H4 (cell line): ENCODE measurements around the gene TMPRSS11D. TPM values are rescaled to one million over a fixed set of nuclear protein-coding genes. Genes with fewer than 3 reads are reported as not detected.

ENCODE experiments used
- DNase-seq: peaks from one replicate; pipeline ENCODE4 v3.0.0-alpha.2; 2015; ENCODE audit warnings: low spot score
- total RNA-seq: library from RNA; depleted of rRNA; stranded (reverse); fragments of >200 nt; shearing (Covaris generic); gene quantifications from 2 replicates; pipeline ENCODE4 v1.2.3, GENCODE V29; 2014; rRNA removed

The TMPRSS11D gene, protein sequence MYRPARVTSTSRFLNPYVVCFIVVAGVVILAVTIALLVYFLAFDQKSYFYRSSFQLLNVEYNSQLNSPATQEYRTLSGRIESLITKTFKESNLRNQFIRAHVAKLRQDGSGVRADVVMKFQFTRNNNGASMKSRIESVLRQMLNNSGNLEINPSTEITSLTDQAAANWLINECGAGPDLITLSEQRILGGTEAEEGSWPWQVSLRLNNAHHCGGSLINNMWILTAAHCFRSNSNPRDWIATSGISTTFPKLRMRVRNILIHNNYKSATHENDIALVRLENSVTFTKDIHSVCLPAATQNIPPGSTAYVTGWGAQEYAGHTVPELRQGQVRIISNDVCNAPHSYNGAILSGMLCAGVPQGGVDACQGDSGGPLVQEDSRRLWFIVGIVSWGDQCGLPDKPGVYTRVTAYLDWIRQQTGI
- 0.04 TPM in 1 of 2 replicates, not detected in the other for total RNA-seq

DNA sequence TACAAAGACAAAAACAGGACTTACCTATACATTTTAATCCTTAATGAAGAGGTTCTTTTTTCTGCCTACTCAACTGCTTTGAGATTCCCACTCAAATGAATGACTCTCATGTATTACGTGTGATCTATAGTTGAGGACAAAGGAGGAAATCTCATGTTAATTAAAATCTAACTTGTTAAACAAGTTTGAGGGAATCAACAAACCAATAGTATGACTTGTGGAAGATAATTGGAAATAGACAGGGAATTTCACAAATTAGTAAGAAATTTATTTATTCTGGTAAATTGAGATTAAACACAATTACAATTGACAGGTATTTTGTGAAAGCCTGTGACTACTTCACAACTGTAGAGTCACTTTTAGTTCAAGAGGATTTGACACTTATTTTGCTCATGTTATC, at the start of gene TMPRSS11D:
TSS of gene TMPRSS11D (minus strand) at position 101 of the 400 bp plus-strand sequence. CDS start at position 32, 69 bp downstream.
- DNase-seq = no peak

DNA sequence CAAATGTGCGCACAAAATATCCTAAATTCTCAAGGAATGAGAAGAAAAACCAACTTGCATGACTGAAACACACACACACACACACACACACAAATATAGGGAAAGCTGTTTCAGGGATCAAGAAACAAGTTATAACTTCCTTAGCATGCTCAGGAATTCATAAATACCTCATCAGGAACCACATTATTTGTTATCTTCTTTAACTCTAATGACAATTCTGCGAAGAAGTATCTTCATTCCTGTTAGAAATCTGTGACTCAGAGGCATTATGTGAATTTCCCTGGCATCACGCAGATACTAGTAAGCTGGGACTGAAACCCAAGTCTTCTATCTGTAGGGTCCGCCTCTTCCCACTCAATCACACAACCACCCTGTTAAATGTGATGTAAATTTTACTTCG, 49.2 kb upstream of the TMPRSS11D start:
- no peak for DNase-seq

DNA sequence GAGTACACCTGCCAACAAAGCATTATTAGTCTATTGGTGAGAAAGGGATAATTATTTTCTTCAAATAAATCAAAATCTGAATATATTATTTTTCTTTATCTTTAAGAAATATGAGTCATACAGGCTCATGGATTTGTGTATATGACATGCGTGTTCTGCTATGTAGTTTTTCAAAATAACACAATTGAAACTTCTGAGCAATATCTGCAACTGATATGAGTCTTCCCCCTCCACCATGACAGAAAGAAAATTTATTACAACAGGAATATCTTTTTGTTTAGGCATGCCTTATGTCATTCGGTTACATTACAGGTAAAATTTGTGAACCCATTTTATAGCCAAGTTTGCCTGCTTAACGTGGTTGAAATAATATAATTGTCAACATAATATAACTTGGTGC, 47.5 kb upstream of the TMPRSS11D start:
- DNase-seq = no peak

DNA sequence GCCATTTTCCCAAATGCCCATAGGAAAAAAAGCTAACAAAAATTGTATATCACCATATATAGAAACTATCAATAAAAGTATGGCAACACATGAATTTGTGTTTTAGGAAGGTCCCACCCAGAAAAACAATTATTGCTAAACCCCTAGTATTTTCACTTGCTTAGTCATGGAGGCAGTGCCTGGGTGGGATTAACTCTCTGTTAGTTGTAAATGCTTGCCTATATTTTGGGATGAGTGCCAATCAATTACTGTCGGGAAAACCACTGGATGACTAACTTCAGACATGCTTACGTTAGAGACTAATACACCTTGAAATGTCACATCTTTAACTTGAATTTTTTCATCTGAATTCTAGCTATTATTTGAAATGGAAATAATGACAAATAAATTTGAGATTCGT, 45.6 kb upstream of the TMPRSS11D start:
- peak; percentile 75 for DNase-seq

DNA sequence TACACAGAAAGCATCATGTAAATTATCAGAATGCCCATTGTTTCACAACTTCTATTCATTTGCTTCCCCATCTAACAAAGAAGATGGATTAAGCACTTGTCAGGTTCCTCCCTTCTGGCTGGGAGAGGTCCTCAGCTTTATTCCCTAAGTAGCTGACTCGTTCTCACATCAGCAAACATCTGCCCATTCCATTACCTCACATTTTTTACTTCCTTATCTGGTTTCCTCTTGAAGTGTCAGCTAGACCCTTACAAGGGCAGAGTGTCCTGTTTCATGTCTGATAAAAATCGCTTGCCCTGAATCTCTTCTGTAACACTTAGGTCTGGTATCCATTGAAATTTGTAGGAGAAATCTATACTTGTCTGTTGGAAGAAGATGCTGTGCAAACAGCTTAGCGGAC, 44.7 kb upstream of the TMPRSS11D start:
- no peak for DNase-seq

DNA sequence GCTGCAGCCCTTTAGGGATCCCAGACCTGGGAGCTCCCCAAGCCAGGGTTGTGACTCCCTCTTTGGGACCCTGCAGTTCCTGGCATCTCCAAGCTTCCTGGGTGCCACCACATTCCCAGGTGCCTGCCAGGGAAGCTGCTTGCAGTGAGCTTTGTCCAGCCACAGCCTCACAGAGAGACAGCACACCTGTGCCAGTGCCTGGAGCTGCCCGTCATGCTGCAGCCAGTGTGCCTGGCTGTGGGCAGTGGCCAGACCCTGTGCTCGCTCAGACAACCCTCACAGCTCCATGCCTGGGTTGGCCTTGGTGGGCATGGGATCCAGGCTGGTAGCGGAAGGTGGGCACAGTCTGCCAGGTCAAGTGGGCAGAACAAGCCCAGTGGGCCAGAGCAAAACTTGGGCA, 43.4 kb upstream of the TMPRSS11D start:
- DNase-seq = no peak

DNA sequence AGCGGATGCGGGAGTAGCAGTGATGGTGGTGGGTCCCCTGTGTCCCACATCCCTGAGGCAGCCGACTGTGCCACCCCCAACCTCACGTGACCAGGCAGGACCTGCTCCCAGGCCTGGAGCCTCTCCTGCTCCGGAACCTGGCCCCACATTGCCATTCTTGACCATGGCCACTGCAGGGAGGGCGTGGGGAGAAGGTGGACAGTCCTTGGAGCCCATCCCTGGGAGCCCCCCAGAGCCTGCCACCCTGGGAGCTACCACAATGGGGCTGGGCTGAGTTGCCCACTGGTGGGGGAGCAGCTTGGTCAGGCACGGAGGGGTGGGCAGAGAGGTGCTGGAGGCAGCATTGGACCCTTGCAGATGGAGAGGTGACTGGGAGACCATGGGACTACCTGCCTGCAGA, 42.7 kb upstream of the TMPRSS11D start:
- no peak for DNase-seq

DNA sequence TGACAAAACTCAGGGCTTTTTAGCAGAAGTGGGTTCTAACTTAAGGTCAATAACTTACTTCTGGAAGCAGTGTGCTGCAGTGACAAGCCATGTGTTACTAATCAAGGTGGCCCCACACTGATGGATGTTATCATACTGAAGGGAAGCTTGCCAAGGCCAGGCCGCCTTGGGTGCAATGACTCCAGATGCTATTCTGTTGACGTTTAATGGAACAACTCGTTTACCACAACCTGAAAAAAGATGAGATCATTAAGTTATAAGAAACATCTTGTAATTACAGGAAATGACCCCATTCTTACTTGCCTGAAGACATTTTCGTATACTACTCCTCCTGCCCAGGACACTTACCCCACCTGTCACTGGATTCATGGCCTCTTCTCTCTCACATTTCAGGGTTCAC, 38.9 kb upstream of the TMPRSS11D start:
- DNase-seq = peak; percentile 40

DNA sequence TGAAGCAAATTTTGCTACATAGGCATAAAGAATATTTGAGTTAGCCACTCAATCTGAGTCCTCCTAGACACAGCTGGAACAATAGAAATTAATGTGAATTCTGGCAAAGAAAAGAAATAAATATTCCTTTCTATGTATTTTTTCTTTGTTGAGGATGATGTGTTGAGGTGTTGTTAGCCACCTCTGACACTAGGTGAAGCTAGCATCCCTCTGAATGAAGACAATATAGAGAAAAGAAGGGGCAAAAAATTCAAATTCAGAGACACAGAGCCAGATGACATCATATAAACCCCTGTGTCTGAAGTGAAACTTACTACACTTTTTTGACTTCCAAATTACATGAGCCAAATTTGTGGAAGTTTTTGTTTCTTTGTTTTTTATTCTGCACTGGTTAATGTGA, 34.6 kb upstream of the TMPRSS11D start:
- DNase-seq = no peak

DNA sequence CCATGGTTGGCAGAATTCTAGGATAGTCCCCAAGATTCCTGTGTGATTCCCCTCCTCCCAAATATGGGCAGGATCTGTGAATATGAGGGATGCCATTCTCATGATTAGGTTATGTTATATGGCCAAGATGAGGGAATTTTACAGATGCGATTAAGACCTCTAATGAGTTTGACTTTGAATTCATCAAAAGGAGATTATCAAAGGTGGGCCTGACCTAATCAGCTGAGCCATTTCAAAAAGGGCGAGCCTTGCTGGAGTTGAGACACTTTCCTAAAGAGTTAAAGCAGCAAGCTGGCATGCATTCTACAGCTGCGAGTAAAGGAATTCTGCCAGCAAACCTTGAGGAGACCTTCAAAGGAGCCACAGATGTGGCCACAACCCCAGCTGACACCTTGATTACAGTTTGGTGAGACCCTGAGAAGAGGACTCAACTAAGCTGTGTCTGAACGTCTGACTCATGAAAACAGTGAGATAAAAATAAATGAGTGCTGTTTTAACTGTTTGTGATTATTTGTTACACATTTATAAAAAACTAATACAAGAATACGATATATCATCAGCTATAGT, 31.7 kb upstream of the TMPRSS11D start:
- DNase-seq = no peak

DNA sequence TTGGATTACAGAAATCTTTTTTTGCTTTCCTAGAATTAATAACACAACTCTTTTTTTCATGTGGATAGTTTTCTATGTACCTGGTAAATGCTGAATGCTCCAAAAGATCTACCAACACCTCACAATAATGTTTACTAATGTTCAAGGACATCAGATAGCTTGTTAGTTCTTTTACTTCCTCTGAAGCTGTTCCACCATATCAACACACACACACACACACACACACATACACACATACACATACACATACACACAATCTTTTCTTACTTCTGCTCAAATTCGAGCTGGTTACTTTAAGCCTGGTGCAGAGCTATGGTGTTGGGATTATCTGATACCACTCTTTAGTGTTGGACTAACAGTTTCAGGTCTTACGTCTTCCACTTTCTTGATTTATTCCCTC, 28.3 kb upstream of the TMPRSS11D start:
- DNase-seq = no peak

DNA sequence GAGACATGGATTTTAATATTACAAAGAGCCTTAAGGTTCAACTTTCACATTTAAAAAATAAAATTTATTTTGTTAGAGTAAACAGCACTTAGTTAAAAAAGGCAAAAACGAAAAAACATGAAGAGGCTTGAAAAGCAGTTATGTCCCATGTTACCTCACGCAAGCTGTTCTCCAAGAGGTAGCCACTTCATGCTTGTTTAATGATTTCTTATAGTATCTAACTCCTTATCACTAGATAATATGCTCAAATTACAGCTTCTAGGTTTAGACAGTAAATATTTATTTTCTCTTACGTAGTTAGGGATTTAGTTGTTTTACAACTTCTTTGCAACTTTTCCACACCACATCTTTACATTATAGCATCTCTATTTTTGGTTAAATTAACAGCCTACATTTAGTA, 27.8 kb upstream of the TMPRSS11D start:
- DNase-seq = no peak

DNA sequence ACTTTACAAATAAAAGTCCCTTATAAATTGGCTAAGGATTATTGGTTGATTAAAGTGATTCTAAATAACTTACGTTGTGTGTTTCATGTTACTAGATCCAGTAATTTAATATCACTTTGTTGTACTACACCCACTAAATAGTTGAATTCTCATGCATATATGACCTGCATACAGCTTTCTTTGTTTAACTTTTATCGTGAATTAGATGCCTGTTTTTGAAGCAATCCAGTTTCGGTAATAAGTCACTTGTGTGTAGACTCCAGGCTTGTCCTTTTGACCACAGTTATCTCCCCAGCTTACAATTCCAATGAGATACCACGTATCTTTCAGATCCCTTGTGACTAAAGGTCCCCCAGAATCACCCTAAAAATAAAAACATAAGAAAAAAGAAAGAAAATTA, 27.3 kb upstream of the TMPRSS11D start:
- no peak for DNase-seq

DNA sequence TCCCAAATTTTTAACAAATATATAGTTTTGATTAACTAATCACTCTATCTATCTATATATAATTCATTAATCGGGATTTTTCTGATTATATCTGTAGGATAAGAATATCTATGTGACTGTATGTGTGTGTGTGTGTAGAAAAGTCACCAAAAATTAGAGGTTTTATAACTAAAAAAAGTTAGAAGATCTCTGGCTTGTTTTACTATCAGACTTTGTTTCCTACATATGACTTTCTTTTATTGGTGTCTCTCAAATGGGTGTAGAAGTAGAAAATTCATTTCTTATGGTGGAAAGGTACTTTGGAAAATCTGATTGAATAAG, 26.7 kb upstream of the TMPRSS11D start:
- DNase-seq = no peak

DNA sequence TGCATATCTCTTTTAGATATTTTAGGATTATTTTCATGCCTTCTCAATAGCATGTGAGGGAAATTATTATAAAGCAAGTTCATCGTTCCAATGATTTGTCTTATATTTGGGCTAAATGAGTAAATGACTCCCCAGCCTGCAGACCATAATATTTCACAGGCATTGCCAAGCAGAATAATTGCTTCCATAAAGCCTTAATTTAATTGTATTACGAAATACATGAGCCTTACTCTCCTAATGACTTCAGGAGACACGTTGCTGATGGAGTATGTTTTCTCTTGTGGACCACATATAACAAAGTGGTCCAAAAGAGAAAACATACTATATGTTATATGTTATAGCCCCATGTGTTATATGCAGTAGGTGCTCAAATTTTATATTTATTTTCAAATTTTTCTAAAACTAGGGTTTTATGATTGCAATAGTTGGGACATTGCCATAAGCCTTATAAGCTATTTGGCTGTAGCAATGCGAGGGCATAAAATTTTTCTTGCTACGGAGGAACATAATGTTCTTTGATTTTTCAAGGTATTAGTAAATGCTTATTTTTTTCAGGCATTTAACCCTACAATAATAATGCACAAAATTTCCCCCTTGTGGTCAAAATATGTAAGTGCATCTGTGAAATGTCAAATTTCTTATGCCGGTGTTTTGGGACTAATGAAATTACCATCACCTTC, 26.2 kb upstream of the TMPRSS11D start:
- no peak for DNase-seq

DNA sequence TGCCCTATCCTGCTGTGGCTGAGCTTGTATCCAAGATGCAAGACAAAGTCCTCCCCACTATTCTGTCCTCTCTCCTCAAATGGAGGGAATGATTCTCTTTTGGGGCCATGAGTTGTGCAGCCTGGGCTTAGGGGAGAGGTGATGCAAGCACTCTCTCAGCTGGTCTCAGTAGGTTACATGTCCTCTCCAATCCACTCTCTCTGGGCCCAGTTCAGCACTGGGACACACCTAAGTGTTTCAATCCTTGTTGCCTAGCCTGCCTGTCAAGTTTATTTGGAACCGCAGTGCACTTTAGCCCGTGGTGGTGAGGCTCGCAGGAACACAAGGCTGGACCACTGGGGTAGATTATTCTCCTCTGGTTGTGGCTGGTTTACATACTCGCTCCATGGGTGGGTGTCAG, 23.8 kb upstream of the TMPRSS11D start:
- no peak for DNase-seq

DNA sequence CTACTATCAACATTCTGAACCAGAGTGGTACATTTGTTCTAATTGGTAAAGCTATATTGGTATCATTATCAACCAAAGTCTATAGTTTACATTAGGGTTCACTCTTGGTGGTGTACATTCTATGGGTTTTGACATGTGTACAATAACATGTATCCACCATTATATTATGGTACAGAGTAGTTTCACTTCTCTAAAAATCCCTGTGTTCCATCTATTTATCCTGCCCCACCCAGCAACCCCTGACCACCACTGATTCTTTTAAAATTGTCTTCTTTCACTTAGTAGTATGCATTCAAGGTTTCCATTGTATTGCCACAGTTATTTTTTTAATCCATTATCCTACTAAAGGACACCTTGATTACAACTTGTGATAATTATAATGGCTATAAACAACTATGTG, 15.3 kb upstream of the TMPRSS11D start:
- no peak for DNase-seq

DNA sequence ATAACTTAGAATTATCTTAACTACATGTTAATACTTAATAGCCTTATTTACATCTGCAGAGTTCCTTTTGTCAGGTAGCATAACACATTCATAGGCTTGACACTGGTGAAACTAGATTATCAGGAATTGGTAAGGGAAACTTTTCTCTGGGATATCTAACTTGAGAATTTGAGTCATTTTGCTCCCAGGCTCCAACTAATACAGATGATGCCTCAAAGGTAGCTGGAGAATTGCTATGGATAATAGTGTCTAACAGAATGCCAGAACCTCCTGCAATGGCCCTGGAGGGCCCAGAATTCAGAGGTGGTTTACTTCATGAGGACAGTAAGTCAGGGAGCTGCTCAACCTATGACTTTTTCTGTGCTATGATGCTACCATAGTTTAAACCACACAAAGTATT, 13.9 kb upstream of the TMPRSS11D start:
- no peak for DNase-seq

DNA sequence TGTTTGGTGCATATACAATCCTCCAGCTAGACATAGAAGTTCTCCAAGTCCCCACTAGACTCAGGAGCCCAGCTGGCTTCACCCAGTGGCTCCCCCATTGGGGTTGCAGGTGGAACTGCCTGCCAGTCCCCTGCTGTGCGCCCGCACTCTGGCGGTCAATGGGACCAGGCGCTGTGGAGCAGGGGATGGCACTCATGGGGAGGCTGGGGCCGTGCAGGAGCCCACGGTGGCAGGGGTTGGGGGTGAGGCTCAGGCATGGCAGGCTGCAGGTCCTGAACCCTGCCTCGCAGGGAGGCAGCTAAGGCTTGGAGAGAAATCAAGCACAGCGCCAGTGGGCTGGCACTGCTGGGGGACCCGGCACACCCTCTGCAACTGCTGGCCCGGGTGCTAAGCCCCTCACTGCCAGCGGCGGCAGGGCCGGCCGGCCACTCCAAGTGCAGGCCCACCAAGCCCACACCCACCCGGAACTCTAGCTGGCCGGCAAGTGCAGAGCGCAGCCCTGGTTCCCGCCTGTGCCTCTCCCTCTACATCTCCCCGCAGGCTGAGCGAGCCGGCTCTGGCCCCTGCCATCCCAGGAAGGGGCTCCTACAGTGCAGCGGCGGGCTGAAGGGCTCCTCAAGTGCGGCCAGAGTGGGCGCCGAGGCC, 12.7 kb upstream of the TMPRSS11D start:
- no peak for DNase-seq

DNA sequence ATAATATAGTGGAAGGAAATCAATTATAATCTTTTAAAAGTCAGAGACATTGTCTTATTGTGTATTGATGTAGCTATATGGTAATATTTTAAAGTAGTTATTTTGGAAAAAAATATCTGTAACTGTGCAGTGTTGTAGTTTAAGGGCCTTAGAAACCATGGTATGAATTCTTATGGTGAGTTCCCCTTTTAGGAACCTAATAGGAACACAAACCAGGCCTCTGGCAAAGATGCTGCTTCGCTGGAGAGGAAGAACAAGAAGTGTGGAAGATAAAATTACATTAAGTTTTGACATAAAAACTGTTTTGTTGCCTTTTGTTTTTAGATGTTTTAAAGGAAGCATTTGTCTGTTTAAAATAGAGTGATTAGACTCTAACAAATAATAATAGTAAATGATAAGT, 10.9 kb upstream of the TMPRSS11D start:
- no peak for DNase-seq

DNA sequence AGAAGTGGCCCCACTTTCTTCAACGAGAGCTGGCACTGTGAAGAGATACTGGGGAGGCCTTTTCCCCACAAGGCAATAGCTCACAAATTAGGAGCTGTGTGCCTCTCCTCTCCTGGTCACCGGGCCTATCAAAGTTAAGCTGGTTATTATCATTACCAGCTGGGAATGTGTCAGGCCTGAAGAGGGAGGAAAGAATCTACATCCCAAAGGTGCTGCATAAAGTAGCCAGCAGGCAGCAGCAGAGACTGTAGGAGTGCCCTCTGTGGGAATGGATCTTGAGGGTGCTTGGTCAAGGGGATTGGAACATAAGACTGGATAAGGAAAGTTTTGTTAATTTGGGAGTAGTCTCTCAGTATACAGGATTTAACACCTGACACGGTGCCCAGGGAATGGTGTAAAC, 9.1 kb upstream of the TMPRSS11D start:
- DNase-seq = no peak

DNA sequence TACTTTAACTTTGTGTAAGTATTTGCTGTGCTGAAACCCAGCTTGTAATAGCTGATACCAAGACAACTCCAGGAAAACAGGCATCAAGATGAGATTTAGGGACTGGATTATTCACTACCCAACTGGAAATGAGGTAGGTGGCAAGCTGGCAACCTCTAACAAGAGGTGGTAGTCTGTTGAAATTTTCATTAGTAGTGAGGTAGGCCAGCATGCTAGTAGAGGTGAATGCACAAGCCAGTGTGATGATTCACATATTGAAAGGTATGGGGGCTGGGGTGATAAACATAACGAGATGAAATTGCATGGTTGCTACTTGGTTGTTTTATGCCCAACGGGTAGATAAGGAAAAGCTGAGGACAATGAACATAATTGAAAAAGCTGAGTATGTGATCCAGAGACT, 8.5 kb upstream of the TMPRSS11D start:
- no peak for DNase-seq

DNA sequence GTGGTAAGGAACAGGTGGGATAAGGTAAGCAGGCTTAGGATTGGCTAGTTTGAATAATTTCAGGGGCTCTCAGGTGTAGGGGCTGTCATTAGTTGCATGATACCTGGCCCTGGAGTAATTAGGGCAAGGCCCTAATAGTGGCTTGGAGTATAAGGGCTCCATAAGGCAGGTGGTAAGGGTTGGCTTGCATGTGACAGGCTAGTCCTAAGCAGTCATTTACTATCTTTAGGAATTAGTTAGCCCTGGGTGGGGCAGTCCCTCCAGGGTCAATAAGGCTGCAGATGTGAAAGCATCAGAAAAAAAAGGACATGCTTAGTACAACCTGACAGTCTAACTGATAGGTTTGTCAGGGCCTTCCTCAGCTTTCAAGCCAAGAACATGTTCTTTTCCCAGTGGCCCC, 7.8 kb upstream of the TMPRSS11D start:
- DNase-seq = no peak
